HCT116 (cell line): ENCODE data around the gene SMARCB1.

Experiments
- POLR2A ChIP-seq: IDR thresholded peaks from 2 replicates; pipeline ENCODE4 v1.7.0; 2011; ENCODE audit warnings: borderline replicate concordance; ENCODE audit not compliant: insufficient read depth, insufficient read length; ENCODE audit errors: extremely low read depth
- POLR2AphosphoS5 ChIP-seq: IDR thresholded peaks from 2 replicates; pipeline ENCODE4 v1.6.1; 2011; ENCODE audit warnings: mild to moderate bottlenecking, low read depth, low read length, moderate library complexity
- SP1 ChIP-seq: IDR thresholded peaks from 2 replicates; pipeline ENCODE4 v1.6.1; 2012; ENCODE audit warnings: low read depth
- SRF ChIP-seq: IDR thresholded peaks from 2 replicates; pipeline ENCODE4 v1.6.1; 2012; ENCODE audit warnings: low read depth
- YY1 ChIP-seq: IDR thresholded peaks from 2 replicates; pipeline ENCODE4 v1.6.1; 2011; ENCODE audit warnings: low read length, low read depth, moderate library complexity, mild to moderate bottlenecking; ENCODE audit not compliant: insufficient replicate concordance; ENCODE audit errors: extremely low read depth
- TF ChIP-seq, protein P1 (sequence below), 3 experiments: fragments of 200-600 bp in 1 of 3; sonication (generic) in 1 of 3; IDR thresholded peaks in 2 of 3; conservative IDR thresholded peaks in 1 of 3; 2 replicates each; pipeline ENCODE4 v1.5.1; 2012 to 2017; ENCODE audit warnings: low read depth in 2 of 3, low read length in 2 of 3, antibody characterized with exemption in 1 of 3, borderline replicate concordance in 1 of 3, control low read depth in 1 of 3, mild to moderate bottlenecking in 1 of 3, mixed read lengths in 1 of 3, mixed run types in 1 of 3, moderate library complexity in 1 of 3; ENCODE audit not compliant: insufficient read depth in 1 of 3

GRCh38 chr22:23826510-23827350, 40.0 kb downstream of the SMARCB1 start:
- TF ChIP-seq YY1 (no peak), POLR2A (no peak), POLR2AphosphoS5 (no peak), SP1 (no peak), SRF (no peak)
- TF ChIP-seq, protein P1, sequence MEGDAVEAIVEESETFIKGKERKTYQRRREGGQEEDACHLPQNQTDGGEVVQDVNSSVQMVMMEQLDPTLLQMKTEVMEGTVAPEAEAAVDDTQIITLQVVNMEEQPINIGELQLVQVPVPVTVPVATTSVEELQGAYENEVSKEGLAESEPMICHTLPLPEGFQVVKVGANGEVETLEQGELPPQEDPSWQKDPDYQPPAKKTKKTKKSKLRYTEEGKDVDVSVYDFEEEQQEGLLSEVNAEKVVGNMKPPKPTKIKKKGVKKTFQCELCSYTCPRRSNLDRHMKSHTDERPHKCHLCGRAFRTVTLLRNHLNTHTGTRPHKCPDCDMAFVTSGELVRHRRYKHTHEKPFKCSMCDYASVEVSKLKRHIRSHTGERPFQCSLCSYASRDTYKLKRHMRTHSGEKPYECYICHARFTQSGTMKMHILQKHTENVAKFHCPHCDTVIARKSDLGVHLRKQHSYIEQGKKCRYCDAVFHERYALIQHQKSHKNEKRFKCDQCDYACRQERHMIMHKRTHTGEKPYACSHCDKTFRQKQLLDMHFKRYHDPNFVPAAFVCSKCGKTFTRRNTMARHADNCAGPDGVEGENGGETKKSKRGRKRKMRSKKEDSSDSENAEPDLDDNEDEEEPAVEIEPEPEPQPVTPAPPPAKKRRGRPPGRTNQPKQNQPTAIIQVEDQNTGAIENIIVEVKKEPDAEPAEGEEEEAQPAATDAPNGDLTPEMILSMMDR (IDR thresholded peaks at IDR 0.05 in 2 of 3, conservative IDR thresholded peaks at IDR 0.05 in 1 of 3; ENCODE audit: borderline replicate concordance in 1 of 3, insufficient read depth in 1 of 3, low read depth in 2 of 3, low read length in 2 of 3) = no peak
